SU-DHL-6 (cell line): ENCODE data around the gene FBXO24.
"Not testable (repeated sequence)": the region's sequence is repeated elsewhere in the genome, so short reads cannot be mapped to it uniquely, and the experiment has no call there.

Experiments
- H2AFZ ChIP-seq: fragments of 200-600 bp; sonication (generic); 2 replicates; pipeline ENCODE4 v1.6.1; 2014; ENCODE audit warnings: low read depth, mild to moderate bottlenecking, moderate library complexity, mixed read lengths, antibody characterized with exemption, low read length; ENCODE audit not compliant: severe bottlenecking
- H3F3A ChIP-seq: fragments of 200-600 bp; shearing (Covaris generic); 2 replicates; pipeline ENCODE4 v1.6.0; 2016; ENCODE audit warnings: antibody characterized with exemption, mild to moderate bottlenecking; ENCODE audit not compliant: insufficient read depth
- H3K27ac ChIP-seq: fragments of 200-600 bp; sonication (generic); 2 replicates; pipeline ENCODE4 v1.5.1; 2016; ENCODE audit warnings: low read depth, mild to moderate bottlenecking, low read length, moderate library complexity, mixed read lengths
- H3K27me3 ChIP-seq: fragments of 200-600 bp; sonication (generic), shearing (Covaris generic); 2 replicates; pipeline ENCODE4 v1.6.0; 2014; ENCODE audit warnings: mild to moderate bottlenecking, low read length
- H3K36me3 ChIP-seq: fragments of 200-600 bp; sonication (generic); 2 replicates; pipeline ENCODE4 v1.6.1; 2014; ENCODE audit warnings: mild to moderate bottlenecking, low read length, mixed read lengths
- H3K4me2 ChIP-seq: fragments of 300-600, 200-600 bp; shearing (Covaris generic), sonication (generic); 2 replicates; pipeline ENCODE4 v1.6.0; 2014; ENCODE audit warnings: low read length, low read depth, mild to moderate bottlenecking; ENCODE audit not compliant: poor library complexity, severe bottlenecking
- H3K4me3 ChIP-seq: fragments of 200-600 bp; sonication (generic); 2 replicates; pipeline ENCODE4 v1.5.1; 2014; ENCODE audit warnings: antibody characterized with exemption, low read length, mild to moderate bottlenecking, mixed read lengths; ENCODE audit not compliant: insufficient read depth, poor library complexity, severe bottlenecking
- H3K79me2 ChIP-seq: fragments of 200-600 bp; sonication (generic); 2 replicates; pipeline ENCODE4 v1.6.1; 2014; ENCODE audit warnings: mild to moderate bottlenecking, low read length, moderate library complexity; ENCODE audit not compliant: insufficient read depth
- H3K9ac ChIP-seq: fragments of 200-600 bp; sonication (generic); 2 replicates; pipeline ENCODE4 v1.7.0; 2014; ENCODE audit warnings: mild to moderate bottlenecking, low read length
- H3K9me2 ChIP-seq: fragments of 200-600 bp; sonication (generic); replicated peaks from 2 replicates; pipeline ENCODE4 v1.6.1; 2014; ENCODE audit warnings: low read length; ENCODE audit not compliant: insufficient read depth
- H3K9me3 ChIP-seq: fragments of 200-600 bp; sonication (generic); 2 replicates; pipeline ENCODE4 v1.6.1; 2014; ENCODE audit warnings: low read length, mixed read lengths; ENCODE audit not compliant: insufficient read depth
- H4K20me1 ChIP-seq: fragments of 200-600 bp; sonication (generic); 2 replicates; pipeline ENCODE4 v1.6.1; 2014; ENCODE audit warnings: low read depth, mild to moderate bottlenecking, antibody characterized with exemption, low read length, moderate library complexity, mixed read lengths
- CTCF ChIP-seq: fragments of 200-600 bp; sonication (generic); IDR thresholded peaks from one replicate; pipeline ENCODE4 v1.5.1; 2017; ENCODE audit warnings: antibody characterized with exemption, mild to moderate bottlenecking, low read length, moderate library complexity; ENCODE audit not compliant: insufficient read depth, poor library complexity, severe bottlenecking
- EZH2phosphoT487 ChIP-seq: fragments of 200-600 bp; sonication (generic), shearing (Covaris generic); conservative IDR thresholded peaks from 2 replicates; pipeline ENCODE4 v1.6.1; 2018; ENCODE audit warnings: mild to moderate bottlenecking, antibody characterized with exemption, low read length, moderate library complexity, mixed read lengths

Gene FBXO24

GRCh38 chr7:100563809-100564400 is 22.2 kb upstream of the FBXO24 start:
- Histone ChIP-seq H3K9ac (no peak overlapping the region), H3K4me2 (no peak overlapping the region), H3K27me3 (no peaks in the 10 kb centered on the region), H3K4me3 (no peak overlapping the region), H3K9me2 (no peaks in the 10 kb centered on the region), H3K36me3 (no peaks in the 10 kb centered on the region), H2AFZ (no peak overlapping the region), H3K79me2 (no peaks in the 10 kb centered on the region), H4K20me1 (no peaks in the 10 kb centered on the region), H3K9me3 (no peaks in the 10 kb centered on the region), H3F3A (no peaks in the 10 kb centered on the region), H3K27ac (no peak overlapping the region)
- TF ChIP-seq EZH2phosphoT487 (no peak), CTCF (peak; percentile 99)

GRCh38 chr7:100564405-100564804 is 21.7 kb upstream of the FBXO24 start:
- H3K4me2 ChIP-seq, H4K20me1 ChIP-seq, H3K9me3 ChIP-seq, H3K79me2 ChIP-seq, H3K36me3 ChIP-seq, H3K9ac ChIP-seq, H3K27ac ChIP-seq, H3F3A ChIP-seq, H3K4me3 ChIP-seq, H3K27me3 ChIP-seq, H2AFZ ChIP-seq, H3K9me2 ChIP-seq: not testable (repeated sequence)

- Histone ChIP-seq H4K20me1 (no peaks in the 10 kb centered on the region), H3K9me2 (no peaks in the 10 kb centered on the region)
- TF ChIP-seq EZH2phosphoT487 (no peak), CTCF (no peak)
Measured at GRCh38 chr7:100565133-100565571, 21.0 kb upstream of the FBXO24 start.

GRCh38 chr7:100566018-100566531 is 20.1 kb upstream of the FBXO24 start:
- TF ChIP-seq CTCF (no peak), EZH2phosphoT487 (no peak)
- no peak overlapping the region for H3K4me3 ChIP-seq
- no peak overlapping the region for H3K4me2 ChIP-seq
- H3F3A ChIP-seq: no peaks in the 10 kb centered on the region
- H3K9me2 ChIP-seq: no peaks in the 10 kb centered on the region
- no peaks in the 10 kb centered on the region for H3K36me3 ChIP-seq
- H3K27ac ChIP-seq: no peak overlapping the region
- H3K27me3 ChIP-seq: no peaks in the 10 kb centered on the region
- no peak overlapping the region for H3K9ac ChIP-seq
- H2AFZ ChIP-seq: no peak overlapping the region
- H3K79me2 ChIP-seq: no peaks in the 10 kb centered on the region
- no peaks in the 10 kb centered on the region for H4K20me1 ChIP-seq
- H3K9me3 ChIP-seq: no peaks in the 10 kb centered on the region

More at GRCh38 chr7:100565133-100565571, 21.0 kb upstream of the FBXO24 start:
- Histone ChIP-seq H3K4me3 (no peak overlapping the region), H3K9me3 (no peaks in the 10 kb centered on the region), H3K27me3 (no peaks in the 10 kb centered on the region), H3K27ac (no peak overlapping the region), H3K79me2 (no peaks in the 10 kb centered on the region), H3K36me3 (no peaks in the 10 kb centered on the region), H3K9ac (no peak overlapping the region), H2AFZ (no peak overlapping the region), H3F3A (no peaks in the 10 kb centered on the region), H3K4me2 (no peak overlapping the region)
